Measurements from ENCODE around the gene DDX27. TPM values are rescaled to one million over a fixed set of nuclear protein-coding genes. Genes with fewer than 3 reads are reported as not detected.

Gene DDX27
- total and polyA plus RNA-seq, 9 of the 15 experiments (the other 6 are each of a cell fraction or from before 2014, with no cell fraction given) = 17.9 to 79.3 (median 57.0) TPM

- TF ChIP-seq AFF4 (CRISPR knock-in tag; IDR thresholded peaks at IDR 0.05) (peak; percentile 52; the same call in 1 of the 2 replicates), RBM39 (optimal IDR thresholded peaks at IDR 0.05; ENCODE audit: low read depth, low read length) (peak; percentile 91), ZBTB17 (CRISPR knock-in tag; IDR thresholded peaks at IDR 0.05) (no peak), PREB (CRISPR knock-in tag; IDR thresholded peaks at IDR 0.05) (peak; percentile 93), ELF1 (tag; IDR thresholded peaks at IDR 0.05) (peak; percentile 26; the same call in 1 of the 2 replicates), ZBED1 (IDR thresholded peaks at IDR 0.05) (0 out of 2 replicates have a peak, but pooled peaks have one; percentile 41), ZNF77 (CRISPR knock-in tag; IDR thresholded peaks at IDR 0.05) (no peak), ZNF217 (CRISPR knock-in tag; IDR thresholded peaks at IDR 0.05) (no peak), SMARCA4 (IDR thresholded peaks at IDR 0.05) (0 out of 2 replicates have a peak, but pooled peaks have one; percentile 6), ATF6 (CRISPR knock-in tag; IDR thresholded peaks at IDR 0.05) (no peak), MNT (conservative IDR thresholded peaks at IDR 0.05) (peak; percentile 67), CEBPB (tag; IDR thresholded peaks at IDR 0.05) (no peak), NEUROD1 (IDR thresholded peaks at IDR 0.05; ENCODE audit: borderline replicate concordance, low read depth, low read length, partially characterized antibody) (no peak), RERE (CRISPR knock-in tag; IDR thresholded peaks at IDR 0.05; ENCODE audit: borderline replicate concordance) (no peak)
Observed at GRCh38 chr20:49280463-49281058, 61.3 kb downstream of the DDX27 start (continued).
